AG04449 (cell line): ENCODE data around the gene IL1RAPL1.

Experiments used
- CTCF ChIA-PET: fragments of 350-600 bp; formaldehyde crosslinking; extraction: SDS; loops from one replicate; lab custom pipeline; 2021; ENCODE audit warnings: antibody characterized with exemption; lab: Yijun Ruan, JAX
- POLR2A ChIA-PET: fragments of 400-600, 350-600 bp; formaldehyde crosslinking; extraction: SDS; loops from one replicate; lab custom pipeline; 2020; ENCODE audit warnings: antibody characterized with exemption, inconsistent platforms; lab: Yijun Ruan, JAX
- DNase-seq: peaks from one replicate; pipeline ENCODE4 v3.0.0-alpha.2; 2010; ENCODE audit warnings: low read depth, low spot score
- H3K4me3 ChIP-seq: 2 replicates; pipeline ENCODE4 v1.5.1; 2011; ENCODE audit warnings: low read depth, mild to moderate bottlenecking, control low read depth, low read length
- TF ChIP-seq, protein P1 (sequence below): IDR thresholded peaks from one replicate; pipeline ENCODE4 v1.5.1; 2011; ENCODE audit warnings: mild to moderate bottlenecking, moderate library complexity, low read length, control low read depth, inconsistent platforms; ENCODE audit not compliant: insufficient read depth; ENCODE audit errors: missing control alignments

Gene IL1RAPL1

DNA sequence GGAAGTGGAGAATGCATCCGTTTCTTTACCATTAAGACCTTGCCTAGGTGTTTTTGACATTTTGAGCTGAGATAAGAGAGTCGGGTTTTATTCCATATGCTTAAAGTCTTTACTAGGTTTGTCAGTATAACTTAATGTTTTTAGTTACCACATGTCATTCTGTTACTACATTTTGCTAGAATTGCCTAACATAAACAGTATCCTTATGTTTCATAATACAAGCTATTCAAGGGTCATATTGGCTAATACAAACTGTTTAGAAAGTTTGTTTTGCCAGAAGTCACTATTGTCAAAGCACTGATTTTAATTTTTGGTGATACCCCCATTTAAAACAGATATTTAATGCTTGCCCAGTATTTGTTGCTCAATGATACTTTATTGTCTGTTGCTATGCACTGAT lies 1200.4 kb downstream of the IL1RAPL1 start:
- POLR2A ChIA-PET, result no interaction called here
- TF ChIP-seq, protein P1, sequence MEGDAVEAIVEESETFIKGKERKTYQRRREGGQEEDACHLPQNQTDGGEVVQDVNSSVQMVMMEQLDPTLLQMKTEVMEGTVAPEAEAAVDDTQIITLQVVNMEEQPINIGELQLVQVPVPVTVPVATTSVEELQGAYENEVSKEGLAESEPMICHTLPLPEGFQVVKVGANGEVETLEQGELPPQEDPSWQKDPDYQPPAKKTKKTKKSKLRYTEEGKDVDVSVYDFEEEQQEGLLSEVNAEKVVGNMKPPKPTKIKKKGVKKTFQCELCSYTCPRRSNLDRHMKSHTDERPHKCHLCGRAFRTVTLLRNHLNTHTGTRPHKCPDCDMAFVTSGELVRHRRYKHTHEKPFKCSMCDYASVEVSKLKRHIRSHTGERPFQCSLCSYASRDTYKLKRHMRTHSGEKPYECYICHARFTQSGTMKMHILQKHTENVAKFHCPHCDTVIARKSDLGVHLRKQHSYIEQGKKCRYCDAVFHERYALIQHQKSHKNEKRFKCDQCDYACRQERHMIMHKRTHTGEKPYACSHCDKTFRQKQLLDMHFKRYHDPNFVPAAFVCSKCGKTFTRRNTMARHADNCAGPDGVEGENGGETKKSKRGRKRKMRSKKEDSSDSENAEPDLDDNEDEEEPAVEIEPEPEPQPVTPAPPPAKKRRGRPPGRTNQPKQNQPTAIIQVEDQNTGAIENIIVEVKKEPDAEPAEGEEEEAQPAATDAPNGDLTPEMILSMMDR, result no peak
- CTCF ChIA-PET, result no interaction called here

DNA sequence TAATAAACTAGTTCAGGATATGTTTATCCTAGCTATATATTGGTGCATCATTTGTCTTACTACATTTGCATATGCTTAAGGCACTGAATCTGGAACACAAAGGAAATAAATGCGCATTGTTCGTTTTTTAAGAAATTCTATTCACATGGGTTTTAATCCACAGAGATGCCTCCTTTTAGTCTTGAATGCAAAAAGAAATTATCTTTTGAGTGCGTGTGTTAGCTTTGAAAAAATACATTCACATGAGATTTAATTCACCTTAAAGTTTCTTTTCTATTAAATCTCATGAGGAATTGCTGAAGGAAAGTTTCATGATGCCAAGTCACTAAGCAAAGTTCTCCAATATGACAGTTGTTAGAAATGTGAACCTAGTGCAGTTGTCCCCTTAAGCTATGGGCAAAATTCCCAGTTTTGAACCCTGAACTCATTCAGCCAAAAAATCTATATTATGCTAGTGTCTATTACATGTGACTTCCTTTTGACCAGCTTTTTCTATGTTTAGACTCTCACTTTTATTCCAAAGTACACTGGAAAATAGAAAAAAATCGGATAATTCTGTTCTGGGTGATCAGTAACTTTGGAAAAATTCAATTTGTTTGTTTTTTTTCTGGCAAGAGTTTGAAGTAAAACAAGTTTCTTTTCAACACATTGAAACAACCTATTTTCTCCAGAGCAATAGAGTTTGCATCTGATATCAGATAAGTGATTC lies 1201.9 kb downstream of the IL1RAPL1 start:
- CTCF ChIA-PET, result no interaction called here
- no peak for DNase-seq
- TF ChIP-seq, protein P1, result no peak
- POLR2A ChIA-PET, result no interaction called here
- H3K4me3 ChIP-seq, result no peak overlapping the region

More for the DNA sequence above, 1200.4 kb downstream of the IL1RAPL1 start:
- no peak overlapping the region for H3K4me3 ChIP-seq
- DNase-seq, result no peak

DNA sequence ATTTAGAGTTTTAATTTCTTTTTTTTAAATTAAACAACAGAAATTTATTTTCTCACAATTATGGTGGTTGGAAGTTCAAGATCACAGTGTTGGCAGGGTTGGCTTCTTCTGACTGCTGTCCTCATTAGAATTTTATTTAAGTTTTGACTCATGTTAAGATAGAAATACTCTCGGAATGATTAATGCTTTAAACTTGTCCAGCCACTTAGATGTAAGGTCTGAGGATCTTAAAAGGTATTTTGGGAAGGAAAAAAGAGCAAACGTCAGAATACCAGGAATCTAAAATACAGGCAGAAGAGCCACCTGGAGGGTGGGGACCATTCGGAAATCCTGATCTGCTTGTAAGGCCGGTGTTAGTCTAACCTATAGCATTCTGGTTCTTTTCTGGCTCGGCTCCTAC lies 1205.1 kb downstream of the IL1RAPL1 start:
- CTCF ChIA-PET, result no interaction called here
- H3K4me3 ChIP-seq, result no peak overlapping the region
- no peak for DNase-seq
- POLR2A ChIA-PET, result no interaction called here
- TF ChIP-seq, protein P1, result no peak

DNA sequence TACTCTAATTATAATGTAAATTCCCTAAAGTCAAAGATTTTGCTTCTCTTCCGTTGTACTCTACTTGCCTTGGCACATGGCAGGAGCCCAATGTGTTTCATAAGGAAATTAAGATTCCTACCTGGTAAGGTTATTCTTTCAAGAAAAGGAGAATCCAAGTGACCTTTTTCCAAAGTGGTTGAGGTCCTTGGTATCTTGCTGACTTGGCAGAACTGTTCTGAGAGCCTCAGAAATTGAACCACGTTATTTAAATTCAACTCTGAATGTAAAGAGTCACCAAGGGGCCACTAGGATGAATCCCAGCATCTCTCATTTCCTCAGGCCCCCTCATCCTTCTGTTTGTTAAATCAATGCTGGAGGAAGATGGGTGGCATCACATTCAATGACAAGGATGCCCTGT lies 1209.9 kb downstream of the IL1RAPL1 start:
- no peak overlapping the region for H3K4me3 ChIP-seq
- TF ChIP-seq, protein P1, result no peak
- ChIA-PET CTCF (no interaction called here), POLR2A (no interaction called here)
- no peak for DNase-seq

DNA sequence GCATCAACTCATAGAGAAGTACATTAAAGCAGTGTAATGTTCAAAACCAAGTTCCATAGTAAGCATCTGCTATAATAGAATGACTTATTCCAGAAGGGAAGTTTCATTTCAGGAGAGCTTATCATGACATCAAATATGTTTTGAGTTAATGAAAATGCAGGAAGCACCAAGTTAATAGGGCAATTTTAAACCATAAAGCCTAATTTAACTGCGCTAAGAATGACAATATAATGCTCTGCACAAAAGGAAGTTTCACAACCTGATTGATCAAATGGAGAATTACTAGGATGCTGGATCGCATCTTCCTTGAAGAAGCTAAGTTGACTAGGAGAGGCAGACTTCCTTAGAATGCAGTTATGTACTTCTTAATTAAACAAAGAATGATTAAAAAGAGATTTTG lies 1211.2 kb downstream of the IL1RAPL1 start:
- POLR2A ChIA-PET, result no interaction called here
- no peak for DNase-seq
- no peak overlapping the region for H3K4me3 ChIP-seq
- CTCF ChIA-PET, result no interaction called here
- TF ChIP-seq, protein P1, result no peak

- TF ChIP-seq, protein P1, result no peak
- POLR2A ChIA-PET, result no interaction called here
- DNase-seq, result no peak
- H3K4me3 ChIP-seq, result no peak overlapping the region
- CTCF ChIA-PET, result no interaction called here
Measured at GRCh38 chrX:29813174-29813573, 1225.9 kb downstream of the IL1RAPL1 start.
